ENCODE measurements around the gene SRXN1.
"Not testable (repeated sequence)": the region's sequence is repeated elsewhere in the genome, so short reads cannot be mapped to it uniquely, and the experiment has no call there.

Gene SRXN1

DNA sequence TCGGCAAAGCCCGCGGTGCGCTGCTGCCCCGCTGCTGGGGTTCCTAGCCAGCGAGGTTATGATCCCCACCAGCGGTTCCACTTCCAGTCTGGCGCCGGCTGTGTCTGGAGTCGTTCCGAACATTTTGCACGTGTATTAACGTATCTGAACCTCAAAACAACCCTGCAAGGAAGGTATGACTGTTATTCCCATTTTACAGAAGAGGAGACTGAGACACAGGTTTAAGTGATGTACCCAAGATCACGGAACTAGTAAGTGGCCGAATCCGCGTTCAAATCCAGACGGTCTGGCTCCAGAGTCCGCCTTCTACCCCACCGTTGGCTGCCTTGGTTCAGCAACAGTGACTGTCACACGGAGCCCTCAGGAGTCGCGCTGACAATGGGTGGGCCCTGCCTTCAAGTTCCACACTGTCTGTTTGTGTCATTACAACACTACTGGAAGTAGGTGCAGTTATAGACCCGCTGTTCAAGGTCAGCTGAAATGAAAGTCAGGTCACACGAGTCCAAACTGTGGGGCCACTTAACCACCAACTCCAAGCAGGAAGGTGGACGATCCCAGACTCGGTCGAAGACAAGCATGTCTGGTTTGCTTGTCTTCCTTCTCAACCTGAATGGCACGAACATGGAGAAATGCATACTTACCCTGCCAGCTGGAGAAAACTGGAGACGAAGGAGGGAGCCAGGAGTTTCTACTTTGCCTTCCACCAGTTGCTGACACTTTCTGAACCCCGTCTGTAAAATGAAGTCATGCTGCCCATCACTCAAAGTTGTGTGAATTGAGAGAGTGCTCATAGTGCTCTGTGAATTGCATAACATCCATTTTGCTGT is 803 bp upstream of the SRXN1 start:
- no peak for DNase-seq

DNA sequence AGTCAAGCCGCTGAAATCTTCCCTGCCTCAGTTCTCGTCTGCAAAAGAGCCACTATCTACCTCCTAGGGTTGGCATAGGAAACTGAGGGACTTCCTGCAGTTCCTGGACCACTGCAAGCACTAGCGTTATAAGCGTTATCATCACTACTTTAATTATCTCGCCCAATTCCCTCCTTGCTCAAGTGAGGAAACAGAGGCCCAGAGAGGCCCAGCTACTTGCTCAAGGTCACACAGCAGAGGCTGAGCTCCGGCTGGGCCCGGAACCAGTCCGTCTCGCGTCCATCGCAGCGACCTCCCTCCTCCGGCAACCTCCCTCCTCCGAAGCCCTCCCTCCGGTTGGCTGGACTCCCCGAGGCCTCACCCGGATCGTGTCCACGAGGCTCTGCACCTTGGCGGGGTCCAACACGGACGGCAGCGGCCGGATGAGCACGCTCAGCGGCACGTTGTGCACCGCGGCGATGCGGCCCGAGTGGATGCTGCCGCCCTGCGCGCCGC is 338 bp downstream of the SRXN1 start:
- DNase-seq, result no peak

DNA sequence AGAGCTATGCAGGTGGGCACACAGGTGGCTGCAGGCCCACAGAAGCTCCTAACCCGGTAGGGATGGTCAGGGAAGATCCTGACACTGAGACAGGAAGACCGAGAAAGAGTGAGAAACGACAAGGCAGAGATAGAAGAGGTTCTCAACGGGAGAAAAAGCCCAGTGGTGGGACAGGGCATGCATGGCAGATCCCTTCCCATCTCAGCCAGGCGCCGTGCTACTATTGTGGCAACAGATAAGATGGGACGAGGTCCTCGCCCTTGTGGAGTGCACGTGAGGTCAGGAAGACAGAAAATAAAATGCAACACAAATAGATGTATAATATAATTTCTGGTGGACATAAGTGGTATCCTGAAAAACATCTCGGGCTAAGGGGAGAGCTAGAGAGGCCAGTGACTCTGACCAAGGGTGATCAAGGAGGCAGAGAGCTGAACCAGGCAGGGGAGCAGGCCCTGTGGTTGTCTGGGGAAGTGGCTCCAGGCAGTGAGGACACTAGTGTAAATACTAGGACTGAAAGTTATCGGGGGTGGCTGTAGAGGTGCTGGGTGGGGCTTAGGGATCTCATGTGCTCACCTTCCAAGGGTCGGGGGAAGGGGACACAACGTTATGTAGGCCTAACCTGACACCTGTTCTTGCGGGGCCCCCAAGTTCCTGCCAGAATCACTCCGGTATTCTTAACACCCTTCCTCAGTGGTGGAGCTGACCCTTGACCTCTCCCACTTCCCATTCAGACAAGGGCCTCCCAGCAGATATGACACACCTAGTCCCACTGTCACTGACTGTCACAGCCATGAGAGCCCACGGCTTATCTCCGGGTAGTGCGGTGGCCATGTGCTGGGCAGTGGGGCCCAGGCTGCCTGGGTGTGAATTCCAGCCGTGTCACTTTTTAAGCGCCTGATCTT is 1.0 kb downstream of the SRXN1 start:
- DNase-seq, result no peak

- no peak for DNase-seq
Measured at GRCh38 chr20:650954-651353, 2.0 kb downstream of the SRXN1 start.

DNA sequence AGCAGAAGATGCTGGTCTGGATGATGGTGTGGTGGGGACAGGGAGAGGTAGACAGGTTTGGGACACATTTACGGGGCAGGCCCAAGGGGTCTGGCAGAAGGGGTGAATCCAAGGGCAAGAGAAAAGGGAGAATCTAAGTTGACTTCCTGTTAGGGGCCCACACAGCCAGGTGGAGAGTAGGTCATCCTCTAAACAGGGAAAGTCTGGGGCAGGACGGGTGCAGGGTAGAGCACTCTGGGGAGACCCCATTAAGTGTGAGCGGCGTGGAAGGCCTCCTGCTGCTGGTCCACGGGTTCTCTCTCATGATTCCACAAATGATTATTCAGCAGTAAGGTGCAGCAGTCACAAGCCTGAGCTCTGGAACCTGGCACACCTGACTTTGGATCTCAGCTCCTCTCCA is 2.7 kb downstream of the SRXN1 start:
- no peak for DNase-seq

- DNase-seq, result no peak
Measured at GRCh38 chr20:647479-648019, 5.5 kb downstream of the SRXN1 start.

DNA sequence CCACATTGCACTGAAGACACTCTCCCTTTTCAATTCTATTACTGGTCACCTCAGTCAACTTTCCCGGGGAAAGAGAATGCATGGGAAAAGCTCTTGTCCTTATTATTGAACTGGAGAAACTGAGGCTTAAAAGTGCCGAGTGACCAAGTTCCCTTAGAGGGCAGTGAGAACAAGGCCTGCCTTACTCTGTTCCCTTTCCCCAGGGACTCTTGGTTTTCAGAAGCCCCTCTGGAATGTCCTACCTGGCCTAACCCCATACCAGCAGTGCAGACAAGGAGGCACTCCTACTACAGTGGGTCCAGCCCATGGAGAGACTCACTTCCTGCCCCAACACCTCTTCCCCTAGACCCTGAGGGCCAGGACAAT is 6.1 kb downstream of the SRXN1 start:
- DNase-seq, result no peak

- no peak for DNase-seq
Measured at GRCh38 chr20:646107-646867, 6.7 kb downstream of the SRXN1 start.

- peak; percentile 18 for DNase-seq
Measured at GRCh38 chr20:645318-646106, 7.5 kb downstream of the SRXN1 start.

DNA sequence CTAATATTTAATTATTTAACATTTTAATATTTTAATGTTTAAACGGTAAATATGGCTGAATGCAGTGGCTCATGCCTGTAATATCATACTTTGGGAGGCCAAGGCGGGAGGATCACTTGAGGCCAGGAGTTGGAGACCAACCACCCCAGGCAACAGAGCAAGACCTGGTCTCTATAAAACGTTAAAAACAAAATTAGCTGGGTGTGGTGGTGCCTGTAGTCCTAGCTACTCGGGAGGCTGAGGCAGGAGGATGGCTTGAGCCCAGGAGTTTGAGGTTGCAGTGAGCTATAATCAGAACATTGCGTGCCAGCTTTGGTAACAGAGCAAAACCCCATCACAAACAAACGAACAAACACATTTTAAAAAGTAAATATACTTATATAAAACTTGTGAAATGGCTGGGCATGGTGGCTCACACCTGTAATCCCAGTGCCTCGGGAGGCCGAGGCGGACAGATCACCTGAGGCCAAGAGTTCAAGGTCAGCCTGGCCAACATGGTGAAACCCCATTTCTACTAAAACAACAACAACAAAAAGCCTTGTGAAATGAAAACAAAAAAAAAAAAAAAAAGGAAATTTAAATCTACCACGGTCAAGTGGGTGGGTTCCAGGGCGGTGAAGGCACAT is 8.2 kb downstream of the SRXN1 start:
- no peak for DNase-seq

GRCh38 chr20:642398-643174 is 10.4 kb downstream of the SRXN1 start:
- DNase-seq, result no peak

DNA sequence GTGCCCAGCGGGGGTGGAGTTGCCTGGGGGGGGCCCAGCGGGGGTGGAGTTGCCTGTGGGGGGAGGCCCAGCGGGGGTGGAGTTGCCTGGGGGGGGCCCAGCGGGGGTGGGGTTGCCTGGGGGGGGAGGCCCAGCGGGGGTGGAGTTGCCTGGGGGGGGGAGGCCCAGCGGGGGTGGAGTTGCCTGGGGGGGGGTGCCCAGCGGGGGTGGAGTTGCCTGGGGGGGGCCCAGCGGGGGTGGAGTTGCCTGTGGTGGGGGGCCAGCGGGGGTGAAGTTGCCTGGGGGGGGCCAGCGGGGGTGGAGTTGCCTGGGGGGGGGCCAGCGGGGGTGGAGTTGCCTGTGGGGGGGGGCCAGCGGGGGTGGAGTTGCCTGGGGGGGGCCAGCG is 11.0 kb downstream of the SRXN1 start:
- DNase-seq, result not testable (repeated sequence)

DNA sequence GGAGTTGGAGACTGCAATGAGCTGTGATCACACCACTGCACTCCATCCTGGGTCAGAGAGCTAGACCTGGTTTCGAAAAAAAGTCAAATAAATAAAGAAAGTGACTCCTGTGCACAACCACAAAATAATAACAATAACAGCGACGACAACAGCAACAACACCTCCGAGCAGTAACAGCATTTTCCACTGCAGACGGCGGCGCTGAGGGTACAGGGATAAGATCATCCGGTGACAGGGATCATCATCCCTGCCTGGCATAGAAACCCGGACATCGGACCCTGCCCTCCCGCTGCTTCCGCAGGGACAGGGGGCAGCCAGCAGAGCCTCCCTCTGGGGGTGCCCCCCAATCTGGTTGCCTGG is 11.5 kb downstream of the SRXN1 start:
- no peak for DNase-seq

- no peak for DNase-seq
Measured at GRCh38 chr20:640674-641515, 12.1 kb downstream of the SRXN1 start.

DNA sequence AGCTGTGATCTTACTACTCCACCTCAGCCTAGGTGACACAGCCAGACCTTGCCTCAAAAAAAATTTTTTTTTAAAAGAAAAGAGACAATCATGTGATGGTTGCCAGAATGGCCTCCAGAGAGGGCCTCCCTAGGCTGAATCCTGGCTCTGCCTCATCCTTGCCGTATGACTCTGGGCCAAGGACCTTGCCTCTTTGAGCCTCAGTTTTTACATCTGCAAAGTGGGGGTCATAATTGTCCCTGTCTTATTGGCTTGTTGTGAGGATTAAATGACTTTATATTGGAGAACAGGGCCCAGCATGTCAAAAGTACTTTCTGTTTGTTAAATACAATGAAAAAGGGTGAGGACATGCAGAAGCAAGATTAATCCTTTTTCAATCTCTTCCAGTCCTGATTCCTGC is 14.4 kb downstream of the SRXN1 start:
- DNase-seq, result no peak

DNA sequence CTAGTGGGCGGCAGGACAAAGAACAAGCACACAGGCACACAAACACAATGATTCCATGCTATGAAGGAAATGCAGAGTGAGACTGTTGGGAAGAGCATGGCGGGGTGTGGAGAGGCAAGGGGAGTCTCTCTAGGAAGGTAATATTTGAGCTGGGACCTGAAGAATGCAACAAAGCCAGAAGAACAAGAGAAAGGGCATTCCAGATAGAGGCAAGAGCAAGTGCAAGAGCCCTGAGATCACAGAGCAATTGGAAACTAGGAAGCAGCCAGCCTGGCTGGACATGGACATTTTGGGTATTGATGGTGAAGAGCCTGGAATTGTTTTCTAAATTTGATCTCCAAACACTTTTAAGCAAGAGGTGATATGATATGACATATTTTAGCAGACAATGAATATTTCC is 15.4 kb downstream of the SRXN1 start:
- no peak for DNase-seq

GRCh38 chr20:635893-636338 is 17.1 kb downstream of the SRXN1 start:
- DNase-seq, result no peak

GRCh38 chr20:635028-635892 is 17.7 kb downstream of the SRXN1 start:
- DNase-seq, result no peak

All from NCI-H1048 (cell line).